CD14-positive monocyte (primary cell): ENCODE measurements around the gene SAP30L. TPM values are rescaled to one million over a fixed set of nuclear protein-coding genes. Genes with fewer than 3 reads are reported as not detected.

Experiments used
- DNase-seq, 3 donors: peaks; one replicate each; pipeline ENCODE4 v3.0.0-alpha.2; 2011 to 2022
- H2AFZ ChIP-seq: 2 replicates; pipeline ENCODE4 v1.6.0; 2012; ENCODE audit warnings: mild to moderate bottlenecking, low read depth, low read length, inconsistent platforms; ENCODE audit not compliant: insufficient read depth, poor library complexity, severe bottlenecking
- H3K27ac ChIP-seq, 2 donors: 1 replicate in 1 of 2; 2 replicates in 1 of 2; pipeline ENCODE4 v1.5.1; 2012 to 2013; ENCODE audit warnings: low read length in 2 of 2, control low read depth in 1 of 2, inconsistent platforms in 1 of 2, low read depth in 1 of 2, mild to moderate bottlenecking in 1 of 2
- H3K27me3 ChIP-seq, 2 donors: one replicate each; pipeline versions ENCODE4 v1.6.0 to v1.6.1; 2011 to 2013; ENCODE audit warnings: low read length in 2 of 2; ENCODE audit not compliant: control insufficient read depth in 2 of 2, insufficient read depth in 2 of 2
- H3K36me3 ChIP-seq, 2 donors: replicated peaks in 1 of 2; 1 replicate in 1 of 2; 2 replicates in 1 of 2; pipeline versions ENCODE4 v1.5.1 to v1.6.1; 2012 to 2013; ENCODE audit warnings: low read length in 2 of 2, control low read depth in 1 of 2, inconsistent platforms in 1 of 2, mild to moderate bottlenecking in 1 of 2; ENCODE audit not compliant: insufficient read depth in 2 of 2, control insufficient read depth in 1 of 2
- H3K4me1 ChIP-seq, 2 donors: 1 replicate in 1 of 2; 2 replicates in 1 of 2; pipeline versions ENCODE4 v1.5.1 to v1.6.1; 2012 to 2013; ENCODE audit warnings: low read length in 2 of 2, control low read depth in 1 of 2, inconsistent platforms in 1 of 2, mild to moderate bottlenecking in 1 of 2, moderate library complexity in 1 of 2; ENCODE audit not compliant: insufficient read depth in 2 of 2, control insufficient read depth in 1 of 2
- H3K4me2 ChIP-seq: replicated peaks from 2 replicates; pipeline ENCODE3; 2012; ENCODE audit warnings: low read length, moderate library complexity, mild to moderate bottlenecking; ENCODE audit not compliant: poor library complexity, severe bottlenecking; ENCODE audit errors: extremely low read depth
- H3K4me3 ChIP-seq, 3 experiments: fragments of 200-600 bp in 1 of 3; sonication (generic) in 1 of 3; replicated peaks in 1 of 3; 1 replicate in 2 of 3; 2 replicates in 1 of 3; pipeline ENCODE4 v1.5.1; 2011 to 2013; ENCODE audit warnings: low read length in 3 of 3, mild to moderate bottlenecking in 3 of 3, control low read depth in 2 of 3, low read depth in 2 of 3, inconsistent platforms in 1 of 3, moderate library complexity in 1 of 3
- H3K79me2 ChIP-seq: 2 replicates; pipeline ENCODE4 v1.6.0; 2012; ENCODE audit warnings: mild to moderate bottlenecking, control low read depth, inconsistent platforms, low read length, moderate library complexity; ENCODE audit not compliant: insufficient read depth
- H3K9ac ChIP-seq: 2 replicates; pipeline ENCODE4 v1.6.0; 2017; ENCODE audit warnings: low read length, mild to moderate bottlenecking; ENCODE audit not compliant: insufficient read depth, poor library complexity, severe bottlenecking
- H3K9me3 ChIP-seq, 2 donors: replicated peaks in 1 of 2; 1 replicate in 1 of 2; 2 replicates in 1 of 2; pipeline versions ENCODE4 v1.5.1 to v1.6.1; 2012 to 2013; ENCODE audit warnings: low read length in 2 of 2, control low read depth in 1 of 2; ENCODE audit not compliant: control insufficient read depth in 1 of 2, insufficient read depth in 1 of 2
- H4K20me1 ChIP-seq: 2 replicates; pipeline ENCODE4 v1.6.0; 2012; ENCODE audit warnings: mild to moderate bottlenecking, low read length, control low read depth, moderate library complexity; ENCODE audit not compliant: insufficient read depth
- H3K27ac Mint-ChIP-seq, 7 donors: one replicate each; pipeline ENCODE4 v1.8.0; 2020; ENCODE audit warnings: mild to moderate bottlenecking in 7 of 7, mixed read lengths in 7 of 7, moderate library complexity in 6 of 7, inconsistent platforms in 2 of 7
- H3K27me3 Mint-ChIP-seq, 3 donors: one replicate each; pipeline ENCODE4 v1.8.0; 2021 to 2022; ENCODE audit warnings: low read depth in 3 of 3, mild to moderate bottlenecking in 3 of 3, mixed read lengths in 3 of 3, moderate library complexity in 3 of 3, inconsistent platforms in 1 of 3
- H3K36me3 Mint-ChIP-seq, 2 donors: one replicate each; pipeline ENCODE4 v1.8.0; 2020; ENCODE audit warnings: mixed read lengths in 2 of 2, inconsistent platforms in 1 of 2, mild to moderate bottlenecking in 1 of 2
- H3K4me1 Mint-ChIP-seq: one replicate; pipeline ENCODE4 v1.8.0; 2020; ENCODE audit warnings: mild to moderate bottlenecking, mixed read lengths
- H3K4me3 Mint-ChIP-seq, 2 donors: one replicate each; pipeline ENCODE4 v1.8.0; 2020; ENCODE audit warnings: mild to moderate bottlenecking in 2 of 2, mixed read lengths in 2 of 2, moderate library complexity in 1 of 2
- H3K9me3 Mint-ChIP-seq, 7 donors: one replicate each; pipeline ENCODE4 v1.8.0; 2020 to 2022; ENCODE audit warnings: mixed read lengths in 7 of 7, mild to moderate bottlenecking in 6 of 7, moderate library complexity in 6 of 7, inconsistent platforms in 2 of 7
- WGBS: methylation state at CpG from one replicate; pipeline ENCODE4 v1.1.5; 2013; ENCODE audit warnings: missing lambda C conversion rate; ENCODE audit not compliant: insufficient coverage; 5-methylcytosine and 5-hydroxymethylcytosine counted together
- intact Hi-C, 2 donors: fragments of 100-400 bp; cut with micrococcal nuclease; formaldehyde crosslinking; loops; one replicate each; pipeline versions ENCODE4 v1.15.0 to v1.15.1; 2023
- polyA plus RNA-seq, 3 donors: library from polyadenylated mRNA; depleted of rRNA in 1 of 3; unstranded in 2 of 3; stranded (reverse) in 1 of 3; fragments of 300-500 nt in 2 of 3; fragments of >200 nt in 1 of 3; fragmentation: Illumina TruSeq in 2 of 3; gene quantifications; 1 replicate in 2 of 3; 2 replicates in 1 of 3; pipeline ENCODE4 v1.2.3, GENCODE V29; 2012 to 2021
- TF ChIP-seq, protein P1 (sequence below): fragments of 200-600 bp; IDR thresholded peaks from one replicate; pipeline ENCODE4 v1.8.0; 2022; ENCODE audit warnings: antibody characterized with exemption, mild to moderate bottlenecking

SAP30L gene
- polyA plus RNA-seq, 3 donors: 21.1 to 36.1 (median 29.4) TPM

DNA sequence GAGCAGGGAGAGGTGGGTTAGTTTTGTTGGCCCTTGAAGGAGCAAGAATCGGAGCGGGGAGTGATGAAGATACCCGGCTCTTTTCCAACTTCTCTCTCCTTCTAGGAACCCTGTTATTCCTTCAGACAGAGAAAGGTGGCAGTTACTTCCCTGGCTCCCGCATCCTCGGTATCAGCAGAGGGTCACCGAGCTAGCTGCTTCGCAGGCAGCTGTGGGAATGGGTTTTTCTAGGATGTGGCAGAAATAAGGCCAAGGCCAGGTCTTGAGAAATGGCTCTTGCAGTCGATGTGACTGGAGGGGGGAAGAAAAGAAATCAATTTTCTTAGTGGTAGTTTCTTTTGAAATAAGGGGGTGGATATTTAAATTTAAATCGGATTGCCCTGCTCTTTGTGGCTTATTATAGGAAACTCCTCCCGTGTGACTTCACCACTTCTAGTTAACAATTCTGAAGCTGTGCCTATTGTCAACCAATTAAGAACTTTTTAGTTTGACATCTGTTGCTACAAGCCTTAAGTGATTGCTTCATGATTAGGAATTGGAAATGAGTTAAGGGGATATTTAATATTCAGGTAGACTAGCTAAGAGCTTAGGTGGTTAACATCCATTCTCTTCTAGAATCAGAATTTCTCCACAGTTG, 1.4 kb downstream of the SAP30L start:
- WGBS: no CpG with 5 or more reads among the region's 10 CpGs
- H3K9me3 ChIP-seq: no peaks in the 10 kb centered on the region
- H3K4me1 ChIP-seq: peaks cover 34 to 43% of the 10 kb centered on the region in 2 donors
- peaks cover 0 to 5% (median 0%) of the 10 kb centered on the region in 3 donors for H3K27me3 Mint-ChIP-seq
- H3K36me3 ChIP-seq: peaks cover 24 to 37% of the 10 kb centered on the region in 2 donors
- H4K20me1 ChIP-seq: peaks cover 57% of the 10 kb centered on the region
- TF ChIP-seq, protein P1, sequence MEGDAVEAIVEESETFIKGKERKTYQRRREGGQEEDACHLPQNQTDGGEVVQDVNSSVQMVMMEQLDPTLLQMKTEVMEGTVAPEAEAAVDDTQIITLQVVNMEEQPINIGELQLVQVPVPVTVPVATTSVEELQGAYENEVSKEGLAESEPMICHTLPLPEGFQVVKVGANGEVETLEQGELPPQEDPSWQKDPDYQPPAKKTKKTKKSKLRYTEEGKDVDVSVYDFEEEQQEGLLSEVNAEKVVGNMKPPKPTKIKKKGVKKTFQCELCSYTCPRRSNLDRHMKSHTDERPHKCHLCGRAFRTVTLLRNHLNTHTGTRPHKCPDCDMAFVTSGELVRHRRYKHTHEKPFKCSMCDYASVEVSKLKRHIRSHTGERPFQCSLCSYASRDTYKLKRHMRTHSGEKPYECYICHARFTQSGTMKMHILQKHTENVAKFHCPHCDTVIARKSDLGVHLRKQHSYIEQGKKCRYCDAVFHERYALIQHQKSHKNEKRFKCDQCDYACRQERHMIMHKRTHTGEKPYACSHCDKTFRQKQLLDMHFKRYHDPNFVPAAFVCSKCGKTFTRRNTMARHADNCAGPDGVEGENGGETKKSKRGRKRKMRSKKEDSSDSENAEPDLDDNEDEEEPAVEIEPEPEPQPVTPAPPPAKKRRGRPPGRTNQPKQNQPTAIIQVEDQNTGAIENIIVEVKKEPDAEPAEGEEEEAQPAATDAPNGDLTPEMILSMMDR: no peak
- peaks cover 38% of the 10 kb centered on the region for H3K4me1 Mint-ChIP-seq
- peak overlapping the region; percentile 84 to 95 for H3K4me3 Mint-ChIP-seq
- no peaks in the 10 kb centered on the region for H3K27me3 ChIP-seq
- DNase-seq: no peak
- H3K4me3 ChIP-seq: peak overlapping the region; percentile 61 to 91 (median 89)
- peak overlapping the region in 3 of 7 donors; percentile 23 to 73 (median 68) for H3K27ac Mint-ChIP-seq
- H3K36me3 Mint-ChIP-seq: peaks cover 28 to 31% of the 10 kb centered on the region in 2 donors
- peak overlapping the region; percentile 88 for H3K9ac ChIP-seq
- peaks cover 71% of the 10 kb centered on the region for H3K79me2 ChIP-seq
- no peak overlapping the region for H3K27ac ChIP-seq
- intact Hi-C loops: loop anchor here in 1 of 2 donors (5.0 to 10.0 kb wide), 3 partner anchors 252 to 410 kb away; partner anchors contain the start of genes CNOT8 and GALNT10
- peak overlapping the region; percentile 90 for H2AFZ ChIP-seq
- H3K4me2 ChIP-seq: peak overlapping the region; percentile 89
- H3K9me3 Mint-ChIP-seq: no peaks in the 10 kb centered on the region

DNA sequence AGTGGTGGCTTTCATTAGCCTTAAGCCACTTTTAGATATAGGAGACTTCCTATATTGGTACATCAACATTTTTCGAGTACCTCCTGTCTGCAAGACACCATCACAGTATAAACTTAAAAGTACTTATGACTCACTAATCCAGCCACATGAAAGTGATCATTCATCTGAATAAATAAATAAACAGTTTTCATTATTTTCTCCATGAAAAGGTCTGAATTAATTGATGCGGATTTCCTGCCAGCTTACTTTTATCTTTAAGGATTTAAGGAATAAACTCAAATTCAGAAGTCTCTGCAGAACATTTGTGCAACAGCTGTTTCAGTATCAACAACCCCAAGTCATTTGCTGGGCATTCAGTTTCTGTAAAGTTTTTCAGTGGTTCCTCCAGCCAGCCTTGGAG, 4.0 kb downstream of the SAP30L start:
- Histone ChIP-seq H3K9me3 (no peaks in the 10 kb centered on the region), H3K9ac (no peak overlapping the region), H3K4me1 (peaks cover 30 to 33% of the 10 kb centered on the region in 2 donors), H2AFZ (no peak overlapping the region), H3K4me3 (no peak overlapping the region), H3K27me3 (no peaks in the 10 kb centered on the region), H3K36me3 (peaks cover 43 to 55% of the 10 kb centered on the region in 2 donors), H4K20me1 (peaks cover 57% of the 10 kb centered on the region), H3K4me2 (no peak overlapping the region), H3K79me2 (peaks cover 57% of the 10 kb centered on the region), H3K27ac (no peak overlapping the region)
- intact Hi-C loops: loop anchor here in 1 of 2 donors (5.0 to 10.0 kb wide), 3 partner anchors 255 to 408 kb away; partner anchors contain the start of genes CNOT8 and GALNT10
- no peak for DNase-seq
- WGBS: no CpG with 5 or more reads among the region's 2 CpGs
- Mint-ChIP-seq H3K27ac (no peak overlapping the region), H3K9me3 (no peaks in the 10 kb centered on the region), H3K4me1 (peaks cover 32% of the 10 kb centered on the region), H3K4me3 (no peak overlapping the region), H3K36me3 (peaks cover 46 to 49% of the 10 kb centered on the region in 2 donors), H3K27me3 (peaks cover 0 to 5% (median 0%) of the 10 kb centered on the region in 3 donors)
- TF ChIP-seq, protein P1: no peak
